Prostate gland (tissue), 2 donors: ENCODE data around the gene MARK2. TPM values are rescaled to one million over a fixed set of nuclear protein-coding genes. Genes with fewer than 3 reads are reported as not detected.

ENCODE experiments used
- DNase-seq: peaks from one replicate; pipeline ENCODE4 v3.0.0-alpha.2; 2019; ENCODE audit warnings: low spot score
- H3K27ac ChIP-seq, 2 donors: fragments of 200-600 bp; sonication (generic); 2 replicates each; pipeline ENCODE4 v1.5.1; 2017 to 2019
- H3K27me3 ChIP-seq: fragments of 200-600 bp; sonication (generic); replicated peaks from 2 replicates; pipeline ENCODE4 v1.5.1; 2019; ENCODE audit not compliant: insufficient read depth
- H3K36me3 ChIP-seq, 2 donors: fragments of 200-600 bp; sonication (generic); 1 replicate in 1 of 2; 2 replicates in 1 of 2; pipeline versions ENCODE4 v1.5.1 to v1.8.1; 2017 to 2019
- H3K4me1 ChIP-seq: fragments of 200-600 bp; sonication (generic); replicated peaks from 2 replicates; pipeline ENCODE4 v1.5.1; 2019
- H3K4me3 ChIP-seq, 2 donors: fragments of 200-600 bp; sonication (generic); 2 replicates each; pipeline ENCODE4 v1.5.1; 2017 to 2019
- H3K9me3 ChIP-seq: fragments of 200-600 bp; sonication (generic); 2 replicates; pipeline ENCODE4 v1.5.1; 2017
- CTCF ChIP-seq, 4 experiments: fragments of 200-600 bp in 2 of 4; fragments of 450-650 bp in 2 of 4; sonication (generic) in 2 of 4; IDR thresholded peaks; 1 replicate in 3 of 4; 2 replicates in 1 of 4; pipeline ENCODE4 v1.5.1; 2016 to 2019; ENCODE audit warnings: antibody characterized with exemption in 4 of 4, mild to moderate bottlenecking in 2 of 4, moderate library complexity in 2 of 4
- POLR2A ChIP-seq: fragments of 450-650 bp; IDR thresholded peaks from one replicate; pipeline ENCODE4 v1.6.1; 2016; ENCODE audit warnings: antibody characterized with exemption, mild to moderate bottlenecking
- POLR2AphosphoS5 ChIP-seq: sonication (generic); formaldehyde crosslinking; IDR thresholded peaks from one replicate; pipeline ENCODE4 v1.6.1; 2017; ENCODE audit warnings: antibody characterized with exemption
- WGBS: methylation state at CpG from one replicate; pipeline ENCODE4 v1.1.5; 2018; 5-methylcytosine and 5-hydroxymethylcytosine counted together
- intact Hi-C: fragments of 100-400 bp; cut with DNase I; formaldehyde crosslinking; loops from one replicate; pipeline ENCODE4 v1.14.2; 2022
- total RNA-seq, 2 donors: library from RNA; depleted of rRNA; stranded (reverse); fragments of >200 nt; gene quantifications; one replicate each; pipeline ENCODE4 v1.1.0, GENCODE V29; 2016

The MARK2 gene
- total RNA-seq, 2 donors from 2014 or later = 65.4 to 67.2 TPM

- H3K36me3 ChIP-seq = no peaks in the 10 kb centered on the region
- TF ChIP-seq POLR2A (no peak), CTCF (IDR thresholded peaks at IDR 0.05) (no peak), POLR2AphosphoS5 (no peak)
- no peak overlapping the region for H3K27ac ChIP-seq
- no peak for DNase-seq
- intact Hi-C loops = no loop called here
- peaks cover 7% of the 10 kb centered on the region for H3K4me1 ChIP-seq
- WGBS = 53% methylated on average over 7 of the region's 7 CpGs
- H3K9me3 ChIP-seq = no peaks in the 10 kb centered on the region
- H3K4me3 ChIP-seq = no peak overlapping the region
- H3K27me3 ChIP-seq = no peaks in the 10 kb centered on the region
Measured at GRCh38 chr11:63882555-63883242, 43.8 kb downstream of the MARK2 start.

DNA sequence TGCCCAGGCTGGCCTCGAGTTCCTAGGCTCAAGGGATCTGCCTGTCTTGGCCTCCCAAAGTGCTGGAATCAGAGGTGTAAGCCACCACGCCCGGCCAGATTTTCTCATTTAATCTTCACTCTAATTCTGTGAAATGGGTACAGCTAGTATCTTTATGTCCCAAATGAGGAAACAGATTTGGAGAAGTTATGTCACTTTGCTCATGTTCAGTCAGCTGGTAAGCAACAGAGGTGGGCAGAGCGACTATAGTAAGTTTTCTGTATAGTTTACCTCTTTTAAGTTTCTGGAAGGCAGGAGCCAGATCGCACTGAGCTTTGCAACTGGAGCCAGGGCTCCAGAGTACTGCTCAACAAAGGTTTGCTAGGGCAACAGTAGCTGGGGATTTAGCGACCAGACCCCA lies 44.9 kb downstream of the MARK2 start:
- H3K4me1 ChIP-seq = peaks cover 13% of the 10 kb centered on the region
- H3K4me3 ChIP-seq = no peak overlapping the region
- no peak for TF ChIP-seq CTCF (IDR thresholded peaks at IDR 0.05)
- TF ChIP-seq POLR2A = no peak
- no peak for TF ChIP-seq POLR2AphosphoS5
- H3K27me3 ChIP-seq = no peaks in the 10 kb centered on the region
- intact Hi-C loops = no loop called here
- WGBS = 88% methylated on average over 6 of the region's 6 CpGs
- H3K9me3 ChIP-seq = no peaks in the 10 kb centered on the region
- H3K27ac ChIP-seq = no peak overlapping the region
- no peak for DNase-seq
- no peaks in the 10 kb centered on the region for H3K36me3 ChIP-seq

DNA sequence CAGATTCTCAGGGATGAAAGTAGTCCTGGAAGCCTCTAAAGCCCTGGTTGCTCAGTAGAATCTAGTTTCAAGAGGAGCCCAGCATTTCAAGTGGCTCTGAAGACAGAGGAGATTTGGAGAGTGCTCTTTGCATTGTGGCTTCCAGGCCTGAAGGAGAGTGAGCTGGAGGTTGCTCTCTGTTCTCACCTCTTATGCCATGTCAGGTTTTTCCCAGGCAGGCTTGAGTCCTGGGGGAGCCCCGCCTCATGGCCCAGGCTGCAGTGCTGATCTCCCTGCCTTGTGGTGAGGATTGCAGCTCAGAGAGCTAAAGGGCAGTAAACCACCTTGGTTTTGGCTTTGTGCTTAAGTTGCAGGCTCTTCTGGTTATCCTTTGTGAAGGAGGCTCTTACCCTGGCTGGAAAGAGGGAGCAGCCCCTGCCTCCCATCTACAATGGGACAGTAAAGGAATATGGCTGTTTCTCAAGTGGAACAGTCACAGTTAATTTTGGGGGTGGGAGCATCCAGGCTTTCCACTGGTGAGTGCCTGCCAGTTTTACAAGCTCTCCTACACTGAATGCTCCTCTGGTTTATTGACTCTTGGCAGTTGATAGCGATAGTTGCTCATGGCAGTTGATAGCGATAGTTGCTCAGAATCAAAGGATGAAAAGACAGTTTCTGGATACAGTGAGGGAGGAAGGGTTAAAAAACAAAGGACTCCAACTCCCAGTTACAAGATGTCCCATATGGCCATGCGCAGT lies 45.5 kb downstream of the MARK2 start:
- Histone ChIP-seq H3K27ac (no peak overlapping the region), H3K27me3 (no peaks in the 10 kb centered on the region), H3K9me3 (no peaks in the 10 kb centered on the region), H3K4me3 (no peak overlapping the region), H3K36me3 (no peaks in the 10 kb centered on the region), H3K4me1 (peaks cover 19% of the 10 kb centered on the region)
- no peak for DNase-seq
- 55% methylated on average over 4 of the region's 4 CpGs for WGBS
- TF ChIP-seq POLR2A = no peak
- no peak for TF ChIP-seq CTCF (IDR thresholded peaks at IDR 0.05)
- TF ChIP-seq POLR2AphosphoS5 = peak; percentile 35
- intact Hi-C loops = no loop called here

GRCh38 chr11:63887386-63887999 lies 48.6 kb downstream of the MARK2 start:
- WGBS = 49% methylated on average over 6 of the region's 6 CpGs
- intact Hi-C loops = no loop called here
- no peak for TF ChIP-seq POLR2A
- TF ChIP-seq CTCF (IDR thresholded peaks at IDR 0.05) = no peak
- no peak for TF ChIP-seq POLR2AphosphoS5
- H3K4me1 ChIP-seq = peaks cover 18% of the 10 kb centered on the region
- no peak for DNase-seq
- no peaks in the 10 kb centered on the region for H3K36me3 ChIP-seq
- no peak overlapping the region for H3K4me3 ChIP-seq
- H3K27ac ChIP-seq = peak overlapping the region; percentile 68 to 82
- H3K9me3 ChIP-seq = no peaks in the 10 kb centered on the region
- H3K27me3 ChIP-seq = no peaks in the 10 kb centered on the region
